H4 (cell line): ENCODE data around the gene TAPT1. TPM values are rescaled to one million over a fixed set of nuclear protein-coding genes. Genes with fewer than 3 reads are reported as not detected.
"Not testable (repeated sequence)": the region's sequence is repeated elsewhere in the genome, so short reads cannot be mapped to it uniquely, and the experiment has no call there.

Source experiments
- DNase-seq: peaks from one replicate; pipeline ENCODE4 v3.0.0-alpha.2; 2015; ENCODE audit warnings: low spot score
- total RNA-seq: library from RNA; depleted of rRNA; stranded (reverse); fragments of >200 nt; shearing (Covaris generic); gene quantifications from 2 replicates; pipeline ENCODE4 v1.2.3, GENCODE V29; 2014

Gene TAPT1
- total RNA-seq, 1 experiment from 2014 or later: 18.6 TPM

GRCh38 chr4:16176621-16177020, 49.6 kb downstream of the TAPT1 start:
- no peak for DNase-seq

DNA sequence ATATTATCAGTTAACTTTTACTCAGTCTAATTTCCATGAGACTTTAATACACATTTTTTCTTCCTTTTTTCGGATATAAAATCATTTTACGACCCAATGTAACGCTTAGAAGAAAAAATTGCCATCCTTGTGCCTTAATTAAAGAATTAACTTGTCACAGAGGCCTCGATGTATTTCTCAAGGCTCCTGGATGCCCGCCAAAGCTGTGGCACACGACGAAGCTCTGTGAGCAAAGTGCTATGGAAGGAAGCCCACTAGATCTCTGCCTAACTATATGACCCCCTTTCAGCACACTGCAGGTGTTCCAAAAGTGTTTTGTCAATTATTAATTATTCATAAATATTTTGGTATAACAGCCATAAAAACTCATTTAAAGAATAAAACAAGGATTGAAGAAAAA, 54.4 kb downstream of the TAPT1 start:
- no peak for DNase-seq

- no peak for DNase-seq
These were observed 56.8 kb downstream of the TAPT1 start for GRCh38 chr4:16169490-16169889.

DNA sequence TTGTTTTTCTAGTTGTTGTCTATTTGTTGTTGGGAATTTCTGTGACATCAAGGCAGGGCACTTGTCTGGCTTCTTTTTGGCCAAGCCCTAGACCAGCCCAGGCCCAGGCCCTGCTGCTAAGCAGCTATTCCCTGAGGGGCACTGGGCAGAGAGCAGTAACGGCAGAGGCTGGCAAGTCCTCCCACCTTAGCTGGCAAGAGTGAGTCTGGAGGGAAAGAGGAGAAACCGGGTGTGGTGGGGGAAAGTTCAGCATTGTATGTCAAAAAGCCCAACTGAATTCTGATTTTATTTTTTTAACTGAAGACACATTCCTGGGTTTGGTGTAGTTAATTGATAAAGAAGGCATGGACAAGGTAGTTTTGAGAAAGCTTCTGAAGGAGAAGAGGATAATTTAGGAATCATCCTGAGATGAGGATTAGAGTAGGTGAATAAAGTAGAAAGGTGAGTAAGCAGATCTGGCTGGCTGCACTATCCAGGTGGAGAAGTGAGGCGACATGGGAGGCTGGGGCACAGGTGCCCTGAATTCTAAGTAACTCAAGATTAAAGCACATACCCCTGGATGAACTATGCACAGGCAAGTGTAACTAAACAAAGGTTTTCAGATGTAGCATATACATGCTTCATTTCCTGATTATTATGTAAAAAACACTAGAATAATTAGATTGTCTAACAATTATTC, 57.4 kb downstream of the TAPT1 start:
- no peak for DNase-seq

DNA sequence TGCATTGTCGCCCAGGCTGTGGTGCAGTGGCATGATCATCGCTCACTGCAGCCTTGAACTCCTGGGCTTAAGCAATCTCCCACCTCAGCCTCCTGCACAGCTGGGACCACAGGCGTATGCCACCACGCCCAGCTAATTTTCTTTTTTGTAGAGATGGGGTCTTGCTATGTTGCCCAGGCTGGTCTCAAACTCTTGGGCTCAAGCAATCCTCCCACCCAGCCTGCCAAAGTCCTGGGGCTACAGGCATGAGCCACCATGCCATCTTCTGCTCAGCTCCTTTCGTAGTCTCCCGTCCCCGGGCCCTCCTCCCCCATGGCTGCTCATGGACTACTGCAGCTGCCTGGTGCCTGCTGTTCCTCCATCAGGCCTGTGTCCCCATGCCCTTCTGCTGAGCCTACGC, 58.1 kb downstream of the TAPT1 start:
- no peak for DNase-seq

DNA sequence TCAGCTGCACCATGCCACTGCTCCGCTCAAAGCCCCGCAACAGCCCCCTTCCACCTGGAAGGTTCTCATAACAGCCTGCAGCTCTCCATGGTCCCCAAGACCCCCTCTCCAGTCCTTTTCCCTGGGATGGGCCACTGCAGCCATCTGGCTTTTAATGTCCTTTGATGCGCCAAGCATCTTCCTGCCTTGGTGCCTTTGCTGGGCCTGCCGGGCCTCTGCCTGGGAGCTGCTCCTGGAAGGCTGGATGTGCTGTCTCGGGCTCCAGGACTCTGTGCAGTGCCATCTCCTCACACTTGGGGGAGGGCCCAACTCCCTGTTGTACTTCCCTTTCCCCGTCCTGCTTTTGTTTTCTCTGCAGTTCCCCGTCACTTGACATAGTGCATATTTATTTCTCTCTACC, 60.3 kb downstream of the TAPT1 start:
- no peak for DNase-seq

DNA sequence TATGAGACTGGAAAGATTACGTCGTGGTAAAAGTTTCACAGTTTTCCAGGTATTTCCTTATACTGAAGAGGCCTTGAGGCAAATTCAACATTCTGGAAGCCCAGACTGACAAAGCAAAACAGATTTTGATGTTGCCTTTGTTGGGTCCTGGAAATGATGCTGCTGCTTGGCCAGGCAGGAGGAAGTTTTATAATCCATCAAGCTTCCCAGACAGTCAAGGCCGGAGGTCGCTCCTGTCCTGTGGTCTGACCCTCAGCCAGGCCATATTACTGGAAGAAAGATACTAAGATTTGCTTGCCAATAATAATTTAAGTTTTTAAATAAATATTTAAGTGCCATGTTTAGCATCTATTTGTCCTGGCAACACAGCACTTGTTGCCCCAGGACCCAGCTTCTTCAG, 63.4 kb downstream of the TAPT1 start:
- DNase-seq: no peak

- DNase-seq: no peak
These were observed 64.3 kb downstream of the TAPT1 start for GRCh38 chr4:16161851-16162408.

- DNase-seq: no peak
These were observed 65.8 kb downstream of the TAPT1 start for GRCh38 chr4:16160457-16160856.

DNA sequence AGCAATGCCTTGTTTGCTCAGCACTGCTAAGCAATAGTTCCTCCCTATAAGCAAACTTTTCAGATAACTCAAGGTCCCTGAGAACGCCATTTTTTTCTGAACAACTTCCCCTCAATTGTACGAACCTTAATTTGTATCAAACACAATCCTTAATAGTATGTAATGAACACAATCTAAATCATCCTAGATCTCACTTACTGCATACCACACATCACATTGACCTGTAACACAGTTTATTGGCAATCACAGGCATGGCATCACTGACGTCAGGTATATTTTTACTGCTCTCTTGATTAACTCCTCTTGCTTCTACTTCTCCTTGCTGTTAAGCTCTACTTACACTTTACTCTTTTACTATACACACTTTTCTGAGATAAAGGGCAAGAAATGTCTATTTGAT, 67.0 kb downstream of the TAPT1 start:
- no peak for DNase-seq

- DNase-seq: no peak
These were observed 67.8 kb downstream of the TAPT1 start for GRCh38 chr4:16158504-16158852.

DNA sequence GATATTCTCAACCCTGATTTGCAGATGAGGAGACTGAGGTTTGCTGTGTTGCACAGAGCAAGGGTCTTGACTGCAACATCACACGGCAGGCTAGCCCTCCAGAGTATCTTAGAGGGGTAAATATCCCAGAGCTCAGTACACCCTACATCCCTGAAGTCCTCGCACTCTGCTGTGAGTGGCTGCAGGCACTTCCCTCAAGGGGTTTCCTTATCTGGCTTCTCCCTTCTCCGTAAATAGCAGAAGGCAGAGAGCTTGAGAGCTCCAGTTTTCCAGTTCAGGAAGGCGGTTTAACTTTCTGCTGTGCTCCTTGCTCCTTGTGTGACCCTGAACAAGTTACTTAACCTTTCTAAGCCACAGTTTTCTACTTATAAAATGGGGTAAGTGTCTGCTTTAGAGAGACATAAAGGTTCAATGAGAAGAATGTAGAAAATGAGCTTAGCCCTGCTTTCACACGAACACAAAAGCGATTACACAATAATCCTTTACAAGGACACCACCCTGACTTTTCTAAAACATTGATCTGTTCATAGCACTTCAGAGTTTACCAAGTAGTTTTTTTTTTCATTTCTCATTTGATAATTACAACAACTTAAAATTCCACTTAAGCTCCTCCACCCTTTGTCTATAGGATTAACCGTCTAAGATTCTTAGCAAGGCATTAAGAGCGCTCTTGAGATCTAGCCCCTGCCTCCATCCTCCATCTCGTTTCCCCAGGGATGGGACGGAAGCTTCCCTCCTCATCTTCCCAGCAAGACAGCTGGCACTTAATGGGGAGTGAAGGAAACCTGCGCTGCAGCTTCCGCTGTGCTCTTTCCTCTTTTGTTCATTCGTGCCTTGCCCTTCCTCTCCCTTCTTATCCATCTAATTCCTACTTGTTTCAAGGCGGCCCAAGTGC, 68.4 kb downstream of the TAPT1 start:
- DNase-seq: no peak

GRCh38 chr4:16155528-16156169, 70.6 kb downstream of the TAPT1 start:
- DNase-seq: no peak

DNA sequence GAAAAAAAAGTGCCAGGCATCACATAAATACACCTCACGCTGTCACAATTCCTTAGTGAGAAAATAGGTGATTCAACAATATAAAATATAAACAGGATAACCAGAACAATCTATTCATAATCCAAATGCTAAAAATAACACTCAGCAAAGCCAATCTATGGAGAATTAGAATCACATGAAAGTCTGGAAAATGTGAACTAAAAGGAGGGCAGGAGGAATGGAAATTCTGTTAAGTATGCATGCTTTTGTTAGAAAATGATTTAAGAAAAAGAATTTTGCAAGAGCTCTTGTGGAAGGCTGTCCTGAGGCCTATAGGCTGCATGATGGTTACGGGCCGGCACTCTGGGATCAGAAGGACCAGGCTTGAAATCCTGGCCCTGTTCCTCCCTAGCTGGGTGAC, 71.8 kb downstream of the TAPT1 start:
- no peak for DNase-seq

DNA sequence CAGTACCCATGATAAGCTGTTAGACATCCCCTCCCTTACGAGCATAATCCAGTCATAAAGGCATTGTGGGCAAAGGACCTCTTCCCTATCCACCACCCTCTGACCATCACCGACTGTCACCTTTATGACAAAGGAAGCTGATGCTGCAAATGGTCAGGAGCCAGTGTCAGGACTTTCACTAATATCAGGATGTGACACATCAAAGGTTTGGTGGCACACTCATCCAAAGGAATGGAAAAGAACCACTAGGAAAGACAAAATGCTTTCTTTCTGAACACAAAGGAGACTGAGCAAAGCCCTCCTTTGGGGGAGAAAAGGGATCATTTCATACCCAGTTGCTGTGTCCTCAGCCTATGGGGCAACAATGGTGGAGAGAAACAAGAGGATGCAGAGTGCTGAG, 75.6 kb downstream of the TAPT1 start:
- no peak for DNase-seq

DNA sequence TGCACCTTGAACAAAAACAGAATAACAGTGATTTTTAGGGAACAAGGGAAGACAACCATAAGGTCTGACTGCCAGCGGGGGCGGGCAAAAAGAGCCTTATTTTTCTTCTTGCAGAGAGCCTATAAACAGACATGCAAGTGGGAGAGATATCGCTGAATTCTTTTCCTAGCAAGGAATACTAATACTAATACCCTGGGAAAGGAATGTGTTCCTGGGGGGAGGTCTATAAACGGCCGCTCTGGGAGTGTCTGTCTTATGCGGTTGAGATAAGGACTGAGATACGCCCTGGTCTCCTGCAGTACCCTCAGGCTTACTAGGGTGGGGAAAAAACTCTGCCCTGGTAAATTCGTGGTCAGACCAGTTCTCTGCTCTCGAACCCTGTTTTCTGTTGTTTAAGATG, 81.4 kb downstream of the TAPT1 start:
- DNase-seq: not testable (repeated sequence)

- no peak for DNase-seq
These were observed 83.5 kb downstream of the TAPT1 start for GRCh38 chr4:16142598-16143310.

- DNase-seq: peak; percentile 99
These were observed 85.4 kb downstream of the TAPT1 start for GRCh38 chr4:16140879-16141249.

GRCh38 chr4:16140231-16140878, 85.9 kb downstream of the TAPT1 start:
- DNase-seq: no peak

DNA sequence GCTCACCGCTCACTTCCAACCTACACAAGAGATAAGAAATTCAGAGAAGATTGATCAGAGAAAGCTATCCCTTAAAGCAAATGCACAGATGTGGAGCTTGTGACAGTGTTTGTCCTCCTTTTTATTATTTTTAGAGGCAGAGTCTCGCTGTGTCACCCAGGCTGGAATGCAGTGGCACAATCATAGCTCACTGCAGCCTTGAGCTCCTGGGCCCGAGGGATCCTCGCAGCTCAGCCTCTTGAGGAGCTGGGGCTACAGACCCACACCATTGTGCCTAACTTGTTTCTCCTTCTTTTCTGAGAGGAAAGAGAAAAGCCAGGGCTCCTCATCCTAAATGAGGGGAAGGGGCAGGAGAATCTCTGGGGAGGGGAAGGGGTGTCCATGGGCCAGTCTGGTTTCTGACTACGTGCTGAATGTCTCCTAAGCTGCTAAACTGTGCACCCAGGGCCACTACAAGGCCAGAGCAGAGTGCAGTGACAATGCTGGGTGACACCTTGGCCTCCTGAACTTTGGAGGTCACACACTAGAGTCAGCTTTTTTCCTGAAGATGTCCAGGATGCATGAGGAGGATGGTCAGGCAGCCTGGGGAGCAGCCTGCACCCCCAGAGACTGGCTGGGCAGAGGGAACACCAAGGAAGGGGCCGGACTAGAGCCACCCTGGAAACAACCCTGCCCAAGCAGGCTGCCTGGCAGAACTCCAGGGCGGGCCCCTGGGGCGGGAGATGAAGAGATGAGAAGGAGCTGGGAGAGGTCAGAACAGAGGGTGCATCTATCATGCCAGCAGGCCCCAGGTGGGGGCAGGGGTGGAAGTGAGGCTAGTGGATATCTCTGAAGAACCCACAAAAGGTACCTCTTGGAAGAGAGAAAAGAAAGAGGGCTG, 87.0 kb downstream of the TAPT1 start:
- DNase-seq: no peak
